ENCODE data around the gene C1orf35.
A peak's percentile ranks its signal among the peaks of the same experiment; 100 is the strongest.

The C1orf35 gene

GRCh38 chr1:228101614-228101993, 1.5 kb downstream of the C1orf35 start:
- peaks cover 34% of the 10 kb centered on the region for H3K36me3 ChIP-seq (ENCODE audit: control insufficient read depth, insufficient read depth, low read length)
- H3K4me1 ChIP-seq (ENCODE audit: control insufficient read depth, insufficient read depth, low read length): no peaks in the 10 kb centered on the region
- no CpG with 5 or more reads among the region's 15 CpGs for WGBS (ENCODE audit: insufficient coverage, insufficient read length)
- H3K27ac ChIP-seq (ENCODE audit: low read length): no peak overlapping the region
- H3K27me3 ChIP-seq (ENCODE audit: control insufficient read depth, insufficient read depth, low read length): no peaks in the 10 kb centered on the region
- no peaks in the 10 kb centered on the region for H3K9me3 ChIP-seq (ENCODE audit: control insufficient read depth, insufficient read depth, low read length)
- peak overlapping the region; percentile 98; the same call in 1 of the 2 replicates for H3K4me3 ChIP-seq (ENCODE audit: low read length)
- DNase-seq (ENCODE audit: low read depth, low spot score): no peak

- no peak overlapping the region for H3K4me3 ChIP-seq (ENCODE audit: low read length)
- no peak for DNase-seq (ENCODE audit: low read depth, low spot score)
- H3K9me3 ChIP-seq (ENCODE audit: control insufficient read depth, insufficient read depth, low read length): no peaks in the 10 kb centered on the region
- H3K4me1 ChIP-seq (ENCODE audit: control insufficient read depth, insufficient read depth, low read length): no peaks in the 10 kb centered on the region
- no peaks in the 10 kb centered on the region for H3K27me3 ChIP-seq (ENCODE audit: control insufficient read depth, insufficient read depth, low read length)
- WGBS (ENCODE audit: insufficient coverage, insufficient read length): no CpG with 5 or more reads among the region's 12 CpGs
- no peak overlapping the region for H3K27ac ChIP-seq (ENCODE audit: low read length)
- H3K36me3 ChIP-seq (ENCODE audit: control insufficient read depth, insufficient read depth, low read length): peaks cover 29% of the 10 kb centered on the region
Observed at GRCh38 chr1:228100822-228101613, 2.1 kb downstream of the C1orf35 start.

- Histone ChIP-seq H3K27ac (ENCODE audit: low read length) (no peak overlapping the region), H3K36me3 (ENCODE audit: control insufficient read depth, insufficient read depth, low read length) (peaks cover 29% of the 10 kb centered on the region), H3K9me3 (ENCODE audit: control insufficient read depth, insufficient read depth, low read length) (no peaks in the 10 kb centered on the region), H3K4me3 (ENCODE audit: low read length) (no peak overlapping the region), H3K4me1 (ENCODE audit: control insufficient read depth, insufficient read depth, low read length) (no peaks in the 10 kb centered on the region), H3K27me3 (ENCODE audit: control insufficient read depth, insufficient read depth, low read length) (no peaks in the 10 kb centered on the region)
- WGBS (ENCODE audit: insufficient coverage, insufficient read length): no CpG with 5 or more reads among the region's 4 CpGs
- no peak for DNase-seq (ENCODE audit: low read depth, low spot score)
Observed at GRCh38 chr1:228099331-228099732, 3.8 kb downstream of the C1orf35 start.

GRCh38 chr1:228098323-228098931, 4.7 kb downstream of the C1orf35 start:
- Histone ChIP-seq H3K9me3 (ENCODE audit: control insufficient read depth, insufficient read depth, low read length) (no peaks in the 10 kb centered on the region), H3K36me3 (ENCODE audit: control insufficient read depth, insufficient read depth, low read length) (peaks cover 29% of the 10 kb centered on the region), H3K27me3 (ENCODE audit: control insufficient read depth, insufficient read depth, low read length) (no peaks in the 10 kb centered on the region), H3K4me1 (ENCODE audit: control insufficient read depth, insufficient read depth, low read length) (no peaks in the 10 kb centered on the region), H3K4me3 (ENCODE audit: low read length) (no peak overlapping the region), H3K27ac (ENCODE audit: low read length) (no peak overlapping the region)
- DNase-seq (ENCODE audit: low read depth, low spot score): no peak
- WGBS (ENCODE audit: insufficient coverage, insufficient read length): no CpG with 5 or more reads among the region's 28 CpGs

GRCh38 chr1:228097333-228098081, 5.6 kb downstream of the C1orf35 start:
- Histone ChIP-seq H3K4me1 (ENCODE audit: control insufficient read depth, insufficient read depth, low read length) (no peaks in the 10 kb centered on the region), H3K27me3 (ENCODE audit: control insufficient read depth, insufficient read depth, low read length) (no peaks in the 10 kb centered on the region), H3K9me3 (ENCODE audit: control insufficient read depth, insufficient read depth, low read length) (no peaks in the 10 kb centered on the region), H3K27ac (ENCODE audit: low read length) (no peak overlapping the region), H3K36me3 (ENCODE audit: control insufficient read depth, insufficient read depth, low read length) (peaks cover 29% of the 10 kb centered on the region), H3K4me3 (ENCODE audit: low read length) (no peak overlapping the region)
- WGBS (ENCODE audit: insufficient coverage, insufficient read length): no CpG with 5 or more reads among the region's 34 CpGs
- DNase-seq (ENCODE audit: low read depth, low spot score): no peak

- Histone ChIP-seq H3K4me3 (ENCODE audit: low read length) (no peak overlapping the region), H3K4me1 (ENCODE audit: control insufficient read depth, insufficient read depth, low read length) (no peaks in the 10 kb centered on the region), H3K27me3 (ENCODE audit: control insufficient read depth, insufficient read depth, low read length) (no peaks in the 10 kb centered on the region), H3K27ac (ENCODE audit: low read length) (no peak overlapping the region), H3K9me3 (ENCODE audit: control insufficient read depth, insufficient read depth, low read length) (no peaks in the 10 kb centered on the region), H3K36me3 (ENCODE audit: control insufficient read depth, insufficient read depth, low read length) (peaks cover 29% of the 10 kb centered on the region)
- no CpG with 5 or more reads among the region's 13 CpGs for WGBS (ENCODE audit: insufficient coverage, insufficient read length)
- no peak for DNase-seq (ENCODE audit: low read depth, low spot score)
Observed at GRCh38 chr1:228096416-228097332, 6.5 kb downstream of the C1orf35 start.

GRCh38 chr1:228095938-228096337, 7.2 kb downstream of the C1orf35 start:
- Histone ChIP-seq H3K9me3 (ENCODE audit: control insufficient read depth, insufficient read depth, low read length) (no peaks in the 10 kb centered on the region), H3K36me3 (ENCODE audit: control insufficient read depth, insufficient read depth, low read length) (peaks cover 27% of the 10 kb centered on the region), H3K4me3 (ENCODE audit: low read length) (no peak overlapping the region), H3K27me3 (ENCODE audit: control insufficient read depth, insufficient read depth, low read length) (no peaks in the 10 kb centered on the region), H3K4me1 (ENCODE audit: control insufficient read depth, insufficient read depth, low read length) (no peaks in the 10 kb centered on the region), H3K27ac (ENCODE audit: low read length) (no peak overlapping the region)
- no CpG with 5 or more reads among the region's 8 CpGs for WGBS (ENCODE audit: insufficient coverage, insufficient read length)
- DNase-seq (ENCODE audit: low read depth, low spot score): no peak

- H3K9me3 ChIP-seq (ENCODE audit: control insufficient read depth, insufficient read depth, low read length): no peaks in the 10 kb centered on the region
- no CpG with 5 or more reads among the region's 4 CpGs for WGBS (ENCODE audit: insufficient coverage, insufficient read length)
- peaks cover 24% of the 10 kb centered on the region for H3K36me3 ChIP-seq (ENCODE audit: control insufficient read depth, insufficient read depth, low read length)
- no peak overlapping the region for H3K27ac ChIP-seq (ENCODE audit: low read length)
- no peaks in the 10 kb centered on the region for H3K4me1 ChIP-seq (ENCODE audit: control insufficient read depth, insufficient read depth, low read length)
- H3K4me3 ChIP-seq (ENCODE audit: low read length): no peak overlapping the region
- DNase-seq (ENCODE audit: low read depth, low spot score): no peak
- no peaks in the 10 kb centered on the region for H3K27me3 ChIP-seq (ENCODE audit: control insufficient read depth, insufficient read depth, low read length)
Observed at GRCh38 chr1:228095161-228095560, 8.0 kb downstream of the C1orf35 start.

- no peak for DNase-seq (ENCODE audit: low read depth, low spot score)
- Histone ChIP-seq H3K4me1 (ENCODE audit: control insufficient read depth, insufficient read depth, low read length) (no peaks in the 10 kb centered on the region; the same call in 1 of the 2 replicates), H3K36me3 (ENCODE audit: control insufficient read depth, insufficient read depth, low read length) (peaks cover 24% of the 10 kb centered on the region), H3K9me3 (ENCODE audit: control insufficient read depth, insufficient read depth, low read length) (no peaks in the 10 kb centered on the region), H3K4me3 (ENCODE audit: low read length) (no peak overlapping the region), H3K27ac (ENCODE audit: low read length) (no peak overlapping the region), H3K27me3 (ENCODE audit: control insufficient read depth, insufficient read depth, low read length) (no peaks in the 10 kb centered on the region)
- no CpG with 5 or more reads among the region's 13 CpGs for WGBS (ENCODE audit: insufficient coverage, insufficient read length)
Observed at GRCh38 chr1:228094432-228095016, 8.6 kb downstream of the C1orf35 start.

Data from iPS DF 6.9 (cell line).